HG03558 (cell line): Measurements from ENCODE around the gene LAMP2.
"Not testable (repeated sequence)": the region's sequence is repeated elsewhere in the genome, so short reads cannot be mapped to it uniquely, and the experiment has no call there.

Experiments used
- ATAC-seq: cut with Tn5 transposase; IDR thresholded peaks from one replicate; pipeline ENCODE4 v1.9.1; 2021; ENCODE audit warnings: moderate number of reproducible peaks; ENCODE audit not compliant: unreplicated experiment; ENCODE audit errors: extremely low read depth

LAMP2 gene

DNA sequence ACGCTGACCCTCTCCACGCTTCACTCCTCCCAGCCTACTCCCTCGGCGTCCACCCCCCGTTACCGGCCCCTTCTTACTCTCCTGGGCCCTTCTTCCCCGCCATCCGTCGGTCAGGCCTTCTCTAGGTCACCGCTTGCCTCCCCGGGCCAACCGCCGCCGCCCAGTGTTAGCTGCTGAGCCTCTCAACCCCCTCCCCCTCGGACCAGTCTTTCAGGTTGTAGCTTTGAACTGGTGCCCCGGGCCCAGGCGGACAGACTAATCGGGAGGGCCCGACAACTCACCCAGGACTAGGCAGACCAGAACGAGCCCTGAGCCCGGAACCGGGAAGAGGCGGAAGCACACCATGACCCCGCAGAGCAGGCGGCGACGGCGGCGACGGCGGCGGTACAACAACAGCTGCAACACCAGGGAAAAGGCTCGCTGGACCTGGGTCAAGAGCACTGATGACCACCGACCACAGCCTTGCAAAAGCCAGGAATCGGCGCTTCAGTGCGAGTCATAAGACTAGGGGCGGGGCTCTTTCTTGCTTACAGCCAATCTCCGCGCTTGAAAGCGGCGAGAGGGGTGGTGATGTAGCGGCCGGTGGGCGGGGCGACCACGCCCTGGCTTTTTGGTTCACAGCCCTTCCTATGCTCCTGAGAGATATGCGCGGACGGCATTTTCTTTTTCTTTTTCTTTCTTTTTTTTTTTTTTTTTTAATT, at the start of gene LAMP2:
TSS of gene LAMP2 (minus strand) at position 472 of the 701 bp plus-strand sequence. CDS start at position 345, 127 bp downstream.
- ATAC-seq = peak; percentile 95

GRCh38 chrX:120517936-120518335, 48.8 kb upstream of the LAMP2 start:
- no peak for ATAC-seq

DNA sequence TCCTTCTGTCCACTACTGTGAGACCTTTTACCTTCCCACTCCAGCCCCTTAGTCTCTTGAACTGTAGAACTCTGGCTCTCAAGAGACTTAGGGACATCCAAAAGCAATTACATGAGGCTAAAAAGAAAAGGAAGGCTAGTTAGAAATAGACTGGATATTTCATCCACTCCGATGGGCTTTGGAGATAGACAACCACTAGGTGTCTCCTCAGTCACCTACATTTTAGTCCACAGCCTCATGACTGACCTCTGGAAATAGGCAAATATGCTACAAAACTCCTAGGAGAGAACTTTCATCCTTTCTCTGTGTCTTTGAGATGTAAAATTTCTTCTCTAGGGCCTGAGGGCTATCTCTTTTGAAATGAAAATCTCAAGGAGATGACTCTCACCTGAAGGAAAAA, 45.1 kb upstream of the LAMP2 start:
- ATAC-seq = no peak

DNA sequence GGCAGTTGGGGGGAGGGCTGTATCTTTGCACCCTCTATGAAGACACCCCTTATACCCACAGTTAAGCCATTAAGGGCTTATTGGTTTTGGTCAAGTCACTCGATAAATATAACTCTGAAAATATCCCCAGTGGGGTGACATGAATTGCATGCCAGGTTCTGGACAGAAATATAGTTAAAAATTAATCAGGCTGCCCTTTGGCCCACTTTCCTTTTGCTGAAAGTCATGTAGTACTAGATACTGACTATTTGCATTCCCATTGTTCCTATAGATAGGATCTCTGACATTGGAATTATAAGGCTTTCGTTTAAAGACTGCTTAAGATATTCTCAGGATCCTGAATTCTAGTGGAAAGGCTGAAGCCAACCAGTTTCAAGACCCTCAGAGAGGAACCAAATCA, 43.5 kb upstream of the LAMP2 start:
- ATAC-seq = no peak

DNA sequence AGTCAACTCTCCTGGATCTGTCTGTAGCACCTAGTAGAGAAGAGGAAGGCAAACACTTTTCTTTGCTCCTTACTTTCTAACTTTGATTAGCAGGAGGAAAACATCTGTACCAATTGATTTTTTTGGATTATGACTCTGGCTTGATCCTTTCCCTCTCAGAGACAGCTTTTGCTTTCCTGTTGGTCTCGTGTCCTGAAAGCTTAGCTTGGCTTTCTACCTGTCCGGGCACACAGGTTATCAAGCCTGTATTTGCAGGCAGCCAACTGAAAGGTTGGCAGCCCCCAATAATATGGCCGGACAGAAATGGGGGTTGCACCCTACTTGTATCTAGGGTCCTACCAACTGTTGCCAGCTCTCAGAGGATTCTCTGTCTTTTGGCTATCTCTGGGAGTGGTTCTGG, 43.1 kb upstream of the LAMP2 start:
- no peak for ATAC-seq

DNA sequence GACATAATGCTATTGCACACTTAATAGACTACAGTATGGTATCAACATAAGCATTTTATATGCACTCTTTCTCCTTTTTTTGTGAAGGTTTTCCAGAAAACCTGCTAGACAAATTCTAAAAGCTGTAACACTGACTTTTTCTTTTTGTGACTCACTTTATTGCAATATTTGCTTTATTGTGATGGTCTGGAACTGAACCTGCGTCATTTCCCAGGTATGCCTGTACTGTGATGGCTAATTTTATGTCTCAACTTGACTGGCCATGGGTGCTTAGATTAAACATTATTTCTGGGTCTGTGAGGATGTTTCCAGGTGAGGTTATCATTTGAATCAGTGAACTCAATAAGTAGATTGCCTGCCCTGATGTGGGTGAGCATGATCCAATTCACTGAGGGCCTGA, 35.5 kb upstream of the LAMP2 start:
- ATAC-seq = no peak

- ATAC-seq = no peak
Measured at GRCh38 chrX:120499301-120500072, 30.4 kb upstream of the LAMP2 start.

DNA sequence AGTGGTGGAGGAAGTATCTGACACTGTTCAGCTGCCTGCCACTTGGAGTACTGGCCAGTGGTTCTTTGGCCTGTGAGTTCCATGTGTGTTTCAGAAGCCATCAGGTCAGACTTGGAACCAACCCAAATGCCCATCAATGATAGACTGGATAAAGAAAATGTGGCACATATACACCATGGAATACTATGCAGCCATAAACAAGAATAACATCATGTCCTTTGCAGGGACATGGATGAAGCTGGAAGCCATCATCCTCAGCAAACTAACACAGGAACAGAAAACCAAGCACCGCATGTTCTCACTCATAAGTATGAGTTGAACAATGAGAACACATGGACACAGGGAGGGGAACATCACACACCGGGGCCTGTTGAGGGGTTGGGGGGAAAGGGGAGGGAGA, 21.0 kb upstream of the LAMP2 start:
- not testable (repeated sequence) for ATAC-seq

DNA sequence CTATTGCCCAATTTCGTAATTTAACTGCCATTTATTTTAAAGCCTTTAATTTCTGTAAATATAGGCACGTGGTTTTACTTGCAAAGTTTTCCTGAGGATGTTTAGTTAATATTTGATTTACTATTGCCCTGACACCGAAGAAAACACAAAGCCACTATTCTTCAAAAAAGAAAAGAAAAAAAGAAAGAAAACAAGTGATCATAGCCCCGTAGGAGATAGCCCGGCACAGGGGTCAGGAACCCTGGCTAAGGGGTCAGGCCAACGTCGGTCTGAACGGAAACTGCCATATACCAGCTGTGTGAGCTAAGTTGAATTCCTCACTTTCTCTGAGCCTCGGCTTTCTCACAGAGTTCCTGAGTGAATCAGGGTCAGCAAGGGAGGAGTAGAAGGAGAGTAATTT, 17.7 kb upstream of the LAMP2 start:
- no peak for ATAC-seq

- ATAC-seq = peak; percentile 50
Measured at GRCh38 chrX:120485638-120486520, 16.8 kb upstream of the LAMP2 start.

- no peak for ATAC-seq
Measured at GRCh38 chrX:120485315-120485637, 16.2 kb upstream of the LAMP2 start.

- ATAC-seq = no peak
Measured at GRCh38 chrX:120477453-120477852, 8.4 kb upstream of the LAMP2 start.

DNA sequence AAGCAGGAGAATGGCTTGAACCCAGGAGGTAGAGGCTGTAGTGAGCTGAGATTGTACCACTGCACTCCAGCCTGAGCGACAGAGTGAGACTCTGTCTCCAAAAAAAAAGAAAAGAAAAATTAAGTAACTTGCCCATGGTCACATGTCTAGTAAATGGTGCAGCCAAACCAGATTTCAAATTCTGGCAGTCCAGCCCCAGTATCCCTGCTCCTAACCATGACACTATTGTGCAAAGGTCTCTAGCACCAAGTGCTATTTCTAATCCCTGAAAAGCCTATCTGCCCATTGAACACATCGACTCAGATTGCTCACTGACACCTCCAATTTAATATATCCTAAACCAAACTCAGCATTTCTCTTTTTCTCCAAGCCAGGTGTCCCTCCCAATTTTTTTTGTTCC, 7.6 kb upstream of the LAMP2 start:
- no peak for ATAC-seq

DNA sequence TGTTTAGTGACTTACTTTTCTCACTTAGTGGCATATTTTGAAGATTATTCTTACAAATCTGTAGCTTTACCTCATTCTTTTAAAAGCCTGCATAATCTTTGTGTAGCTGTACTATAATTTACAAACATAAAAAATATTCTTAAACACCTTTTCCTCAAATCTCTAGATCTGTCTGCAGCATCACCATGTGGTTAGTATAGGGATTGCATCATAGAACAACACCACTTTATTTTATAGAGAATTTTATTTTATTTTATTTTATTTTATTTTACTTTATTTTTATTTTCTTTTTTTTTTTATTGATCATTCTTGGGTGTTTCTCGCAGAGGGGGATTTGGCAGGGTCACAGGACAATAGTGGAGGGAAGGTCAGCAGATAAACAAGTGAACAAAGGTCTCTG, 6.4 kb upstream of the LAMP2 start:
- ATAC-seq = not testable (repeated sequence)

GRCh38 chrX:120474085-120474484, 5.0 kb upstream of the LAMP2 start:
- ATAC-seq = no peak

- not testable (repeated sequence) for ATAC-seq
Measured at GRCh38 chrX:120469657-120470056, 561 bp upstream of the LAMP2 start.

- ATAC-seq = no peak
Measured at GRCh38 chrX:120468479-120468824, 644 bp downstream of the LAMP2 start.

GRCh38 chrX:120468071-120468470, 1.0 kb downstream of the LAMP2 start:
- no peak for ATAC-seq

DNA sequence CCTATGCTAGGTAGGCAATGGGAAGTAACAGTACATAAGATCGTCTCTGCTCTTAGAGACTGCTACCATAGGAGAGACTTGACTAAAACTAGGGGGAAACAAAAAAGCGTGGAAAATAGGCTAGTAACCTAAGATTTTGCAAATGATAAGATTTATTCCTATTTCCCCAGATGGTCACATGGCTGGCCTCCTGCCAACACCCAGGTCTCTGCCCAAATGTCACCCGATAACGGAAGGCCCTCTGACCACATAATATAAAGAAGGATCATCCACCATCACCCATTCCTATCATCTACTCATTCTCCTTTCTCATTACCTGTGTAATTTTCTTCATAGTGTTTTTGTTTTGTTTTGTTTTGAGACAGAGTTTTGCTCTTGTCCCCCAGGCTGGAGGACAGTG, 4.7 kb downstream of the LAMP2 start:
- no peak for ATAC-seq

GRCh38 chrX:120463241-120463640, 5.9 kb downstream of the LAMP2 start:
- ATAC-seq = no peak

GRCh38 chrX:120462370-120462769, 6.7 kb downstream of the LAMP2 start:
- no peak for ATAC-seq
